ENCODE data around the gene PRIM1. TPM values are rescaled to one million over a fixed set of nuclear protein-coding genes. Genes with fewer than 3 reads are reported as not detected.
"Not testable (repeated sequence)": the region's sequence is repeated elsewhere in the genome, so short reads cannot be mapped to it uniquely, and the experiment has no call there.

Gene PRIM1
- total and polyA plus RNA-seq, 2 of the 4 experiments (the other 2 are of a cell fraction), result 8.6 to 12.0 TPM

DNA sequence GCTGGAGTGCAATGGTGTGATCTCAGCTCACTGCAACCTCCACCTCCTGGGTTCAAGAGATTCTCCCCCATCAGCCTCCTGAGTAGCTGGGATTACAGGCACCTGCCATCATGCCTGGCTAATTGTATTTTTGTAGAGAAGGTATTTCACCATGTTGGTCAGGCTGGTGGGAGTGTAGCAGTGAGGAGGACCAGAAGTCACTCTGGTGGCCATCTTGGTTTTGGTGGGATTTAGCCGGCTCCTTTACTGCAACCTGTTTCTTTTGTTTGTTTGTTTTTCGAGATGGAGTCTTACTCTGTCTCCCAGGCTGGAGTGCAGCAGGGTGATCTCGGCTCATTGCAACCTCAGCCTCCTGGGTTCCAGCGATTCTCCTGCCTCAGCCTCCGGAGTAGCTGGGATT lies 47.6 kb downstream of the PRIM1 start:
- POLR2A ChIA-PET (ENCODE audit: unreplicated experiment); intact Hi-C loops (cut with micrococcal nuclease); dilution Hi-C loops (cut with HindIII; ENCODE audit: low sequenced_read_pairs, unreplicated experiment); H3K9me1 ChIP-seq (ENCODE audit: insufficient read depth, low read length); H3K18ac ChIP-seq (ENCODE audit: low read depth, low read length); H3K36me3 ChIP-seq (ENCODE audit: control insufficient read depth, insufficient read depth, low read length); in situ Hi-C loops (cut with MboI; ENCODE audit: low sequenced_read_pairs); H2AK9ac ChIP-seq (replicated peaks; ENCODE audit: low read depth, low read length, poor library complexity); H2AFZ ChIP-seq (replicated peaks; ENCODE audit: low read length, poor library complexity); BruUV-seq (replicated peaks); H3K9me3 ChIP-seq (ENCODE audit: control insufficient read depth, insufficient read depth, low read length); H3K27ac ChIP-seq (ENCODE audit: insufficient read depth, low read length); H2AK5ac ChIP-seq (ENCODE audit: low read depth, low read length); H3K27me3 ChIP-seq (ENCODE audit: control insufficient read depth, insufficient read depth, low read length); H3K4me3 ChIP-seq (ENCODE audit: insufficient read depth, low read depth, low read length); H2BK5ac ChIP-seq (ENCODE audit: low read depth, low read length, poor library complexity, severe bottlenecking); DNase-seq; H3K23ac ChIP-seq (ENCODE audit: low read depth, low read length); H4K91ac ChIP-seq (ENCODE audit: insufficient read depth, low read depth, low read length); H3K79me1 ChIP-seq (ENCODE audit: low read depth in 1 of 2, low read length in 2 of 2); H2BK120ac ChIP-seq (ENCODE audit: low read depth, low read length); ATAC-seq (ENCODE audit: low read depth); H3K56ac ChIP-seq (ENCODE audit: extremely low read depth, insufficient read depth, low read length); H3K4ac ChIP-seq (ENCODE audit: low read depth, low read length); H3K9ac ChIP-seq (ENCODE audit: low read depth, low read length); H3K14ac ChIP-seq (replicated peaks; ENCODE audit: low read depth, low read length); H4K8ac ChIP-seq (ENCODE audit: low read depth in 2 of 2, low read length in 2 of 2); H2BK15ac ChIP-seq (ENCODE audit: low read depth, low read length); H4K20me1 ChIP-seq (ENCODE audit: insufficient read depth, low read length); H4K5ac ChIP-seq (ENCODE audit: low read depth, low read length); H3K4me1 ChIP-seq (ENCODE audit: control insufficient read depth, insufficient read depth, low read length); CTCF ChIA-PET; H3K4me2 ChIP-seq (ENCODE audit: low read depth, low read length); H2BK20ac ChIP-seq (ENCODE audit: low read depth, low read length): not testable (repeated sequence)
- WGBS, 2 experiments (ENCODE audit: extremely low coverage in 2 of 2, insufficient read length in 1 of 2), result 61% methylated on average over 2 of the region's 5 CpGs; no CpG with 5 or more reads in 1 of the 2 experiments

All from IMR-90 (cell line).